ENCODE measurements around the gene SARDH. TPM values are rescaled to one million over a fixed set of nuclear protein-coding genes. Genes with fewer than 3 reads are reported as not detected.

Gene SARDH
- total and polyA plus RNA-seq, 2 of the 13 experiments (the other 11 are each of a cell fraction or from before 2014, with no cell fraction given) = 11.6 to 34.9 TPM

DNA sequence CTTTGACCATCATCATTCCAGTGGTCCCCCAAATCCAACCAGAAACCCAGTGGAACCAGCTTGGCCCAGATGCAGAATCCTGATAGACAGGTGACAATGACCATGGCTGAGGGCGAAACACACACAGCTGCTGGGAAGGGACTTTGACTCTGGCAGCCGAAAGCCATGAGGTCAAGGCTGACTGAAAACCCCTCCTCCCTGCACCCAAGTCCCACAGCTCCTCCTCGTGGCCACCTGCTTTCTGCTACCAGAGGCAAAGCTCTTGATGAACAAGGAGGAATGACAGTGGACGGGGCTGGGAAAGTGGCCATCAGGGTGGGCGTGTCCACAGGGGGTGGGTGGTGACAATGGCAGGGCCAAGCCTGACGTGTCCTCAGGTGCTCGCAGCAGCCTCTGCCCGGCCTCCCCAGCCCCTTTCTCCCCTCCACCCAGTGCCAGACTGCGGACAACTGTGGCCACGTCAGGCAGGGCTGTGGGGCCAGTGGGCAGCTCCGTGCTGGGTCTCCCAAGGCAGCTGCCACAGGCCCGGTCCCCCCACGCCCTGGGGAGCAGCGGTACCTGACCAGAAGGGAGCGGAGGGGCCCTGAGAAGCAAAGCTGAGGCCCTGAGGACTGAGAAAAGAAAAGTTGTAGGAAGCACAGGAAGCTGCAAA is 30.8 kb upstream of the SARDH start (continued):
- TF ChIP-seq ZNF329 (CRISPR knock-in tag; IDR thresholded peaks at IDR 0.05; ENCODE audit: low read depth) (no peak), HNRNPUL1 (IDR thresholded peaks at IDR 0.05; ENCODE audit: low read depth, low read length) (no peak), ZNF574 (CRISPR knock-in tag; IDR thresholded peaks at IDR 0.05) (peak; percentile 68), BATF2 (CRISPR knock-in tag; IDR thresholded peaks at IDR 0.05) (no peak), MBD4 (IDR thresholded peaks at IDR 0.05; ENCODE audit: borderline replicate concordance, low read length) (no peak), NBN (conservative IDR thresholded peaks at IDR 0.05) (no peak), PAWR (CRISPR knock-in tag; IDR thresholded peaks at IDR 0.05; ENCODE audit: borderline replicate concordance) (0 out of 2 replicates have a peak, but pooled peaks have one; percentile 63), CBX1 (IDR thresholded peaks at IDR 0.05; ENCODE audit: low read depth) (no peak), KAT7 (CRISPR knock-in tag; IDR thresholded peaks at IDR 0.05; ENCODE audit: borderline replicate concordance) (peak; percentile 63; the same call in 1 of the 2 replicates), CENPX (CRISPR knock-in tag; IDR thresholded peaks at IDR 0.05) (no peak), PRDM15 (CRISPR knock-in tag; IDR thresholded peaks at IDR 0.05) (no peak), SNAPC5 (CRISPR knock-in tag; IDR thresholded peaks at IDR 0.05; ENCODE audit: borderline replicate concordance) (no peak), ARID4A (CRISPR knock-in tag; IDR thresholded peaks at IDR 0.05; ENCODE audit: borderline replicate concordance) (peak; percentile 76; the same call in 1 of the 2 replicates), HMG20B (CRISPR knock-in tag; conservative IDR thresholded peaks at IDR 0.05) (no peak), NPAS2 (CRISPR knock-in tag; IDR thresholded peaks at IDR 0.05; ENCODE audit: borderline replicate concordance) (no peak), ZC3H13 (CRISPR knock-in tag; IDR thresholded peaks at IDR 0.05) (no peak), CREB1 (IDR thresholded peaks at IDR 0.05) (no peak), CREB1 (CRISPR knock-in tag; IDR thresholded peaks at IDR 0.05) (no peak), NCOA2 (CRISPR knock-in tag; IDR thresholded peaks at IDR 0.05) (peak; percentile 79)
